ENCODE data around the gene DNASE2.

Gene DNASE2

GRCh38 chr19:12872941-12873890 lies 8.0 kb downstream of the DNASE2 start:
- Histone ChIP-seq H3K4me1 (ENCODE audit: low read length) (no peaks in the 10 kb centered on the region), H3K9me3 (ENCODE audit: insufficient read depth, low read length) (no peaks in the 10 kb centered on the region), H3K79me2 (ENCODE audit: low read length) (no peaks in the 10 kb centered on the region), H3K27me3 (ENCODE audit: low read depth, low read length) (no peaks in the 10 kb centered on the region), H3K4me2 (ENCODE audit: low read length) (no peak overlapping the region), H3K4me3 (ENCODE audit: low read length) (no peak overlapping the region), H3K36me3 (replicated peaks; ENCODE audit: low read depth, low read length) (peaks cover 51% of the 10 kb centered on the region), H2AFZ (ENCODE audit: low read depth, low read length) (no peak overlapping the region), H4K20me1 (ENCODE audit: insufficient read depth, low read length) (peaks cover under 1% of the 10 kb centered on the region; the same call in 1 of the 2 replicates), H3K27ac (ENCODE audit: low read length) (no peak overlapping the region), H3K9ac (ENCODE audit: low read length) (no peak overlapping the region)
- TF ChIP-seq CTCF (IDR thresholded peaks at IDR 0.05; ENCODE audit: low read depth, low read length) (no peak), EZH2phosphoT487 (IDR thresholded peaks at IDR 0.05; ENCODE audit: low read depth) (no peak)

- no peaks in the 10 kb centered on the region for H4K20me1 ChIP-seq (ENCODE audit: insufficient read depth, low read length)
- H3K9ac ChIP-seq (ENCODE audit: low read length), result no peak overlapping the region
- H3K79me2 ChIP-seq (ENCODE audit: low read length), result no peaks in the 10 kb centered on the region
- no peaks in the 10 kb centered on the region for H3K9me3 ChIP-seq (ENCODE audit: insufficient read depth, low read length)
- no peak overlapping the region for H3K4me3 ChIP-seq (ENCODE audit: low read length)
- H3K4me1 ChIP-seq (ENCODE audit: low read length), result no peaks in the 10 kb centered on the region
- no peaks in the 10 kb centered on the region for H3K27me3 ChIP-seq (ENCODE audit: low read depth, low read length)
- peaks cover 46% of the 10 kb centered on the region for H3K36me3 ChIP-seq (replicated peaks; ENCODE audit: low read depth, low read length)
- no peak overlapping the region for H3K4me2 ChIP-seq (ENCODE audit: low read length)
- no peak overlapping the region for H2AFZ ChIP-seq (ENCODE audit: low read depth, low read length)
- no peak overlapping the region for H3K27ac ChIP-seq (ENCODE audit: low read length)
- no peak for TF ChIP-seq EZH2phosphoT487 (IDR thresholded peaks at IDR 0.05; ENCODE audit: low read depth)
- no peak for TF ChIP-seq CTCF (IDR thresholded peaks at IDR 0.05; ENCODE audit: low read depth, low read length)
These were observed 9.0 kb downstream of the DNASE2 start for GRCh38 chr19:12872255-12872654.

GRCh38 chr19:12871681-12872080 lies 9.6 kb downstream of the DNASE2 start:
- Histone ChIP-seq H3K4me1 (ENCODE audit: low read length) (no peaks in the 10 kb centered on the region), H3K4me3 (ENCODE audit: low read length) (no peak overlapping the region), H3K9ac (ENCODE audit: low read length) (no peak overlapping the region), H2AFZ (ENCODE audit: low read depth, low read length) (no peak overlapping the region), H3K36me3 (replicated peaks; ENCODE audit: low read depth, low read length) (peaks cover 46% of the 10 kb centered on the region), H3K27ac (ENCODE audit: low read length) (no peak overlapping the region), H3K9me3 (ENCODE audit: insufficient read depth, low read length) (no peaks in the 10 kb centered on the region), H4K20me1 (ENCODE audit: insufficient read depth, low read length) (no peaks in the 10 kb centered on the region), H3K27me3 (ENCODE audit: low read depth, low read length) (no peaks in the 10 kb centered on the region), H3K79me2 (ENCODE audit: low read length) (no peaks in the 10 kb centered on the region), H3K4me2 (ENCODE audit: low read length) (no peak overlapping the region)
- TF ChIP-seq CTCF (IDR thresholded peaks at IDR 0.05; ENCODE audit: low read depth, low read length) (no peak), EZH2phosphoT487 (IDR thresholded peaks at IDR 0.05; ENCODE audit: low read depth) (no peak)

GRCh38 chr19:12868540-12869112 lies 12.6 kb downstream of the DNASE2 start:
- H3K27me3 ChIP-seq (ENCODE audit: low read depth, low read length), result no peaks in the 10 kb centered on the region
- TF ChIP-seq EZH2phosphoT487 (IDR thresholded peaks at IDR 0.05; ENCODE audit: low read depth), result no peak
- TF ChIP-seq CTCF (IDR thresholded peaks at IDR 0.05; ENCODE audit: low read depth, low read length), result no peak
- H3K9ac ChIP-seq (ENCODE audit: low read length), result no peak overlapping the region
- no peaks in the 10 kb centered on the region for H3K4me1 ChIP-seq (ENCODE audit: low read length)
- H3K79me2 ChIP-seq (ENCODE audit: low read length), result no peaks in the 10 kb centered on the region
- no peak overlapping the region for H3K4me3 ChIP-seq (ENCODE audit: low read length)
- H2AFZ ChIP-seq (ENCODE audit: low read depth, low read length), result no peak overlapping the region
- H3K9me3 ChIP-seq (ENCODE audit: insufficient read depth, low read length), result no peaks in the 10 kb centered on the region
- no peaks in the 10 kb centered on the region for H4K20me1 ChIP-seq (ENCODE audit: insufficient read depth, low read length)
- H3K27ac ChIP-seq (ENCODE audit: low read length), result no peak overlapping the region
- H3K4me2 ChIP-seq (ENCODE audit: low read length), result no peak overlapping the region
- H3K36me3 ChIP-seq (replicated peaks; ENCODE audit: low read depth, low read length), result peaks cover 22% of the 10 kb centered on the region

Measured in OCI-LY3 (cell line).